HG03103 (cell line): ENCODE results near the gene EVA1C.
"Not testable (repeated sequence)": the region's sequence is repeated elsewhere in the genome, so short reads cannot be mapped to it uniquely, and the experiment has no call there.

Source experiments
- ATAC-seq: cut with Tn5 transposase; IDR thresholded peaks from one replicate; pipeline ENCODE4 v1.9.1; 2021; ENCODE audit warnings: low read depth; ENCODE audit not compliant: unreplicated experiment

Gene EVA1C

GRCh38 chr21:32484706-32485380, 72.3 kb downstream of the EVA1C start:
- no peak for ATAC-seq

DNA sequence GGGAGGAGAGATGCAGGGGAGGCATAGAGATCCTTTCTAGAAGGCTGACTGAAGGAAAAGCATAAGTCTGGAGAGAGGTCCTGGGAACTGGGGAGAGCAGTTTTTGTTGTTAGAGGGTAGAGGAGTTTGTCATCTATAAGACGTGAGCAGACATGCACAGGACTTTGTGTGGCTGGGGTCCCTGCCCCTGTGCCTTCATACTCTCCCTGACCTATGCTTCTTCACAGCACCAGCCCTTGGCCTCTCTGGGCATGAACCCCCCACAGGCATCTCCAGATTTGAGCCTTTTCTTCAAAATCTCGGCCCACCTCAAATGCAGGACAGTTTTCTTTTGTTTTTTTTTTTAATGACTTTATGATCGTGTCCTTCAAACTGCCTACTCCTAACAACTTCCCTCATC, 79.9 kb downstream of the EVA1C start:
- ATAC-seq: no peak

GRCh38 chr21:32494934-32495709, 82.6 kb downstream of the EVA1C start:
- no peak for ATAC-seq

- ATAC-seq: no peak
Observed at GRCh38 chr21:32496568-32496967, 84.1 kb downstream of the EVA1C start.

- ATAC-seq: no peak
Observed at GRCh38 chr21:32499249-32500055, 86.9 kb downstream of the EVA1C start.

DNA sequence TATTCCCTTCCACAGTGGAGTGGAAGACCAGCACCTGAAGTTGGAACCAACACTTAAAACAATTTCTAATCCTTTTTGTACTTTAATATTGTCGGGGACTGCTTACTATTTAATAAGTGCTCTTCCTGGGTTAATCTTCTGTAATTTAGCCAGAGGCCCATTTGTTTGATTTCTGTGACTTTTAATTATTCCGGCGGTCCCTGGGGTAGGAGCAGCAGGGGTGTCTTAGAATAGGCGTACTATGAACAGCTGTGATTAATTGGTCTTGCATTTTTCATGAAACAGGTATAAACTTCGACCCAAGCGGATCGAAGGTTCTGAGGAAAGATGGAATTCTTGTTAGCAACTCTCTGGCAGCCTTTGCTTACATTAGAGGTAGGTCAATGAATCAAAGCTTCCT, 91.1 kb downstream of the EVA1C start:
- ATAC-seq: not testable (repeated sequence)

- not testable (repeated sequence) for ATAC-seq
Observed at GRCh38 chr21:32505767-32506166, 93.3 kb downstream of the EVA1C start.

- not testable (repeated sequence) for ATAC-seq
Observed at GRCh38 chr21:32506411-32506965, 94.0 kb downstream of the EVA1C start.

DNA sequence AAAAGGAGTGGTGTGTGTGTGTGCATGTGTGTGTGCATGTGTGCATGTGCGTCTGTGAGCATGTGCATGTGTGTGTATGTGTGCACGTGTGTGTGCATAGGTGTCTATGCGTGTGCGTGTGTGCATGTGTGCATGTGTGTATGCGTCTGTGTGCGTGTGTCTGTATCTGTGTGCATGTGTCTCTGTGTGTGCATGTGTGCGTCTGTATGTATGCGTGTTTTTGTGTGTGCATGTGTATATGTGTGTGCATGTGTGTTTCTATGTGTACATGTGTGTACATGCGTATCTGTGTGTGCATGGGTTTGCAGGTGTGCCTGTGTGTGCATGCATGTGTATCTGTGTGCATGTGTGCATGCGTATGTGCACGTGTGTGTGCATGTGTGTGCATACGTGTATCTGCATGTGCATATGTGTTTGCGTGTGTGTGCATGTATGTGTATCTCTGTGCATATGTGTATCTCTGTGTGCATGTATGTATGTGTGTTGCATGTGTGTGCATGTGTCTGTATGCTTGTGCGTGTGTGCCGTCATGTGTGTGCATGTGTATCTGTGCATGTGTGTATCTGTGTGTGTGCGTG, 94.9 kb downstream of the EVA1C start:
- no peak for ATAC-seq

DNA sequence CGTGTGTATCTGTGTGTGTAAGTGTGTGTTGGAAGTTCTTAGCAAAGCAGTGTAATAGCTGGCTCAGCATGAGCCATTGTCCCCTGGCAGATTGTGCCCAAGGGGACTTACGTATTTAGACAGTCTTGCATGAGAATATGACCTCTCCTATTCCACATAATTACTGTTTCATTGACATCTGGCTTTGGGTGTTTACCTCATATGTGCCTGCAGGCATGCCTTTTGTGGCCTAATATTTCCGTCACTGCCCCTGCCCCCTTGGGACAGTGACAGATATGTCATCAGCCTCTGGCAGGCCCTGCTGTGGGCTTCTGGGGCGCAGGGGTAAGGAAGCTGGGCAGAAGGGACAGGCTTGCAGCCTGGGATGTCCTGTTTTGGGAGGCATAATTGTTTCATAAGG, 95.5 kb downstream of the EVA1C start:
- not testable (repeated sequence) for ATAC-seq

DNA sequence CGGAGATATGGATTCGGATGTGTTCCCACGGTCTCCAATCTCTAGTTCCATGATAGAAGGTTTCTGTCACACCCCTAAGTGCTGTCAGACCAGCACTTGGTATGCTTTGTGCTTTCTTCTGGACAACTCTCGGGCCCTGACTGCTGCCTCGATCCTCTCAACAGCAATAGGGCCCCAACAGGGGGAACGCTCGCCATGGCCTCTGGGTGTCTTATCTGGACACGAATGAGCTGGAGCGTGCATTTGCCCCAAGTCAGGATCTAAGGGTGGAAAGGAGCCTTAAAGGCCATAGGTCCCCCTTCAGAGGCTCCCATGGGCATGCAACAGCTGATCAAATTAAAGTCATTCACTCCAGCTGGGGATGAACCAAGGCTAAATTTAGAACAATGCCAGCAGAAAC, 96.1 kb downstream of the EVA1C start:
- no peak for ATAC-seq

- ATAC-seq: not testable (repeated sequence)
Observed at GRCh38 chr21:32508975-32509374, 96.5 kb downstream of the EVA1C start.

DNA sequence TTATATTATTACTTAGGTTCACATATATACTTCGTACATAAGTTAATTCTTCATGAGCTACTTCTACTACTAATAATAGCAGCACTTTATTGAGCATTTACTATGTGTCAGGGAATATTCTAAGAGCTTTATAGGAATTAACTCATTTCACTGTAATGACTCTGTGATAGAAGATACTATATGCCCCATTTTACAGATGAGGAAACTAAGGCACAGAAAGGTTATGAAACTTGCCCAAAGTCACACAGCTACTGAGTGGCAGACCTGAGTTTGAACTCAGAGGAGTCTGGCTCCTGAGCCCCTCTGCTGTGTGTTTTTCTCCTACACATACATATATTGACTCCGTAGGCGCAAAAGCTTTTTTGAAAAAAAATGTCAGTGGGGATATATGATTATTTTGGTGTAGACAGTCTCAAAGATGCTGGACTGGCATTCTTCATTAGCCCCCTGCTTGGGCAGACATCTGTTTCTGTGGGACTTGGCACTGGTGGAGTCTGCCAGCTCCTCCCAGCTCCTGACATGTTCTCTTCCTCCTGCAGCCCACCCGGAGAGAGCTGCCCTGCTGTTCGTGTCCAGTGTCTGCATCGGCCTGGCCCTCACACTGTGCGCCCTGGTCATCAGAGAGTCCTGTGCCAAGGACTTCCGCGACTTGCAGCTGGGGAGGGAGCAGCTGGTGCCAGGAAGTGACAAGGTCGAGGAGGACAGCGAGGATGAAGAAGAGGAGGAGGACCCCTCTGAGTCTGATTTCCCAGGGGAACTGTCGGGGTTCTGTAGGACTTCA, 102.0 kb downstream of the EVA1C start:
- ATAC-seq: no peak

DNA sequence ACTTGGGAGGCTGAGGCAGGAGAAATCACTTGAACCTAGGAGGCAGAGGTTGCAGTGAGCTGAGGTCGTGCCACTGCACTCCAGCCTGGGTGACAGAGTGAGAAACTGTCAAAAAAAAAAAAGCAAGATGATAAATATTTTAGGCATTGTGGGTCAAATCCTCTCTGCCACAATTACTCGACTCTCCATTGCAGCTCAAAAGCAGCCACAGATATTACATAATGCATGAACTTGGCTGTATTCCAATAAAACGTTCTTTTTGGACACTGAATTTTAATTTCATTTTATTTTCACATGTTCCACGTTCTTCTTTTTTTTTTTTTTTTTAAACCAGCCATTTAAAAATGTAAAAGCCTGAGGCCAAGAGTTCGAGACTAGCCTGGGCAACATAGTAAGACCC, 103.4 kb downstream of the EVA1C start:
- no peak for ATAC-seq

- ATAC-seq: no peak
Observed at GRCh38 chr21:32516756-32517649, 104.5 kb downstream of the EVA1C start.

DNA sequence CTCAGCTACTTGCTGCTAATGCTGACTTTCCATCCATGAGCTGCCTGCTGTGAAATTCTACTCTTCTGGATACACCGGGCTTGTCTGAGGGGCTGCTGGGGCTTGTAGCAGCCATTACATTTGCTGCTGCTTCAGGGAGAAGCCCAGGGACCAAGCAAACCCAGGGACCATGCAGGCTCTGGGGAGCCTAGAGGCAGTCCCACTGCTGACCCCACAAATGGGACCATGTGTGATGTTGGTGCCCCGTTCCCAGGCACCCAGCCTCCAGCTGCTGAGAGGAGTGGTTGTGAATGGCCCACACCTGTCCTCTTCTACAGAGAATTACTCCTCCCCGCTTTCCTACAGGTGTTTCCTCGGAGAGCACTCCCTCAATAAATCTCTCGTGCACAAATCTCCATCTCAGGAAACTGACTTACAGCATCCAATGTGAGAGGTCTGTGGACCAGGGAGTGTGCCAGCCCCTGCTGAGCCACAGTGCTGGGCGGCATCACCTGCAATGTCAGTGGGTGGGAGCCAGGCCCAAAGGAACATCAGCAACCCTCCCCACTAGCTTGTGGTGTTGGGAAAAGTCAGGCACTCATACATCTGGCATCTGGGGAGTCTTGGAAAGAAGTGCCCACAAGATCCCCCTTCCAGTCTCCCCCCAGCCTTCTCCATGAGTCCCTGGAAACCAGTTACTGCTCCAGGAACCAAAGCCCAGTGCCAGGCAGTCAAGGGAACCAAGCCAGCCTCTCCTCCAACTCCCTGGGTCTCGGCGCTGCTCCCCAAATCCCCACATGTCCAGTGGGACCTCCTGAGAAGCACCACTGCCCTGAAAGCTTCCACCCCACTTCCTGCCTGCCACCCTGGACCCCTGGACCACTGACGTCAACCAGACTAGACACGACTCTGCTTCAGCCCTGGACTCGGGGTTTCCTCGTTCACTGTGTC, 107.7 kb downstream of the EVA1C start:
- no peak for ATAC-seq

- ATAC-seq: no peak
Observed at GRCh38 chr21:32520875-32521735, 108.6 kb downstream of the EVA1C start.
